HEK293 (cell line): ENCODE data around the gene PBX3.
A peak's percentile ranks its signal among the peaks of the same experiment; 100 is the strongest.

ENCODE experiments used
- CTCF ChIA-PET: fragments of 350-600 bp; formaldehyde crosslinking; extraction: SDS; loops from one replicate; lab custom pipeline; 2021; ENCODE audit warnings: antibody characterized with exemption; lab: Yijun Ruan, JAX
- POLR2A ChIA-PET: fragments of 300-600 bp; formaldehyde crosslinking; extraction: SDS; loops from one replicate; lab custom pipeline; 2020; ENCODE audit warnings: antibody characterized with exemption, inconsistent platforms; lab: Yijun Ruan, JAX
- H3K27ac ChIP-seq: fragments of 200-500 bp; sonication (Bioruptor generic); 2 replicates; pipeline ENCODE4 v1.5.1; 2014; ENCODE audit warnings: low read depth, low read length, control low read depth, inconsistent platforms; ENCODE audit errors: extremely low read depth
- H3K36me3 ChIP-seq, 2 experiments: fragments of 200-500 bp in 1 of 2; sonication (Bioruptor generic) in 1 of 2; 1 replicate in 1 of 2; 2 replicates in 1 of 2; pipeline ENCODE4 v1.5.1; 2014 to 2017; ENCODE audit warnings: inconsistent platforms in 2 of 2, low read length in 2 of 2; ENCODE audit not compliant: control insufficient read depth in 2 of 2, insufficient read depth in 1 of 2
- H3K4me1 ChIP-seq: fragments of 200-500 bp; sonication (Bioruptor generic); 2 replicates; pipeline ENCODE4 v1.5.1; 2014; ENCODE audit warnings: mild to moderate bottlenecking, low read length, inconsistent platforms; ENCODE audit not compliant: control insufficient read depth, insufficient read depth
- H3K4me3 ChIP-seq: 2 replicates; pipeline ENCODE4 v1.5.1; 2011; ENCODE audit warnings: low read depth, mild to moderate bottlenecking, control low read depth, low read length, moderate library complexity
- H3K9me3 ChIP-seq: fragments of 200-500 bp; sonication (Bioruptor generic); 2 replicates; pipeline ENCODE4 v1.5.1; 2014; ENCODE audit warnings: low read depth, low read length, inconsistent platforms; ENCODE audit not compliant: control insufficient read depth, insufficient read depth
- ELK4 ChIP-seq: IDR thresholded peaks from 2 replicates; pipeline ENCODE4 v1.6.1; 2011; ENCODE audit warnings: mild to moderate bottlenecking, low read depth, low read length, borderline replicate concordance
- HIC1 ChIP-seq: fragments of 450-650 bp; formaldehyde crosslinking; IDR thresholded peaks from 2 replicates; pipeline ENCODE4 v1.5.1; 2016; ENCODE audit warnings: missing biosample characterization, missing genetic modification characterization
- SCRT1 ChIP-seq: fragments of 450-650 bp; formaldehyde crosslinking; IDR thresholded peaks from 2 replicates; pipeline ENCODE4 v1.5.1; 2016; ENCODE audit warnings: missing biosample characterization, missing genetic modification characterization, borderline replicate concordance
- WT1 ChIP-seq: fragments of 450-650 bp; formaldehyde crosslinking; IDR thresholded peaks from 2 replicates; pipeline ENCODE4 v1.5.1; 2016; ENCODE audit warnings: missing biosample characterization, missing genetic modification characterization
- ZBTB26 ChIP-seq: fragments of 450-650 bp; formaldehyde crosslinking; optimal IDR thresholded peaks from 2 replicates; pipeline ENCODE3; 2016; ENCODE audit warnings: missing biosample characterization, mild to moderate bottlenecking, missing genetic modification characterization
- ZBTB44 ChIP-seq: fragments of 450-650 bp; IDR thresholded peaks from 2 replicates; pipeline ENCODE4 v1.5.1; 2018; ENCODE audit warnings: missing biosample characterization, mild to moderate bottlenecking, missing genetic modification characterization
- ZBTB49 ChIP-seq: fragments of 450-650 bp; formaldehyde crosslinking; IDR thresholded peaks from 2 replicates; pipeline ENCODE4 v1.5.1; 2016; ENCODE audit warnings: missing biosample characterization, missing genetic modification characterization, low read depth
- ZBTB7A ChIP-seq: fragments of 450-650 bp; formaldehyde crosslinking; IDR thresholded peaks from 2 replicates; pipeline ENCODE4 v1.5.1; 2016; ENCODE audit warnings: low read depth, missing biosample characterization, missing genetic modification characterization
- ZBTB8A ChIP-seq: fragments of 450-650 bp; formaldehyde crosslinking; IDR thresholded peaks from 2 replicates; pipeline ENCODE4 v1.5.1; 2016; ENCODE audit warnings: missing biosample characterization, missing genetic modification characterization
- ZFP37 ChIP-seq: fragments of 450-650 bp; formaldehyde crosslinking; IDR thresholded peaks from 2 replicates; pipeline ENCODE4 v1.5.1; 2016; ENCODE audit warnings: missing biosample characterization, missing genetic modification characterization
- ZNF2 ChIP-seq: fragments of 450-650 bp; formaldehyde crosslinking; IDR thresholded peaks from 2 replicates; pipeline ENCODE4 v1.5.1; 2016; ENCODE audit warnings: missing biosample characterization, missing genetic modification characterization
- ZNF211 ChIP-seq: fragments of 450-650 bp; formaldehyde crosslinking; IDR thresholded peaks from 2 replicates; pipeline ENCODE4 v1.5.1; 2016; ENCODE audit warnings: low read depth, missing biosample characterization, missing genetic modification characterization
- ZNF26 ChIP-seq: fragments of 450-650 bp; formaldehyde crosslinking; IDR thresholded peaks from 2 replicates; pipeline ENCODE4 v1.5.1; 2016; ENCODE audit warnings: missing biosample characterization, missing genetic modification characterization
- ZNF341 ChIP-seq: fragments of 450-650 bp; formaldehyde crosslinking; IDR thresholded peaks from 2 replicates; pipeline ENCODE4; 2016; ENCODE audit warnings: low read depth, missing biosample characterization, missing genetic modification characterization
- ZNF433 ChIP-seq: fragments of 450-650 bp; formaldehyde crosslinking; IDR thresholded peaks from 2 replicates; pipeline ENCODE4 v1.5.1; 2016; ENCODE audit warnings: missing biosample characterization, missing genetic modification characterization, low read depth
- ZNF514 ChIP-seq: fragments of 450-650 bp; formaldehyde crosslinking; IDR thresholded peaks from 2 replicates; pipeline ENCODE4 v1.5.1; 2016; ENCODE audit warnings: missing biosample characterization, missing genetic modification characterization
- ZNF596 ChIP-seq: fragments of 450-650 bp; IDR thresholded peaks from 2 replicates; pipeline ENCODE4 v1.5.0; 2018; ENCODE audit warnings: missing biosample characterization, mild to moderate bottlenecking, missing genetic modification characterization, moderate library complexity
- ZNF600 ChIP-seq: fragments of 450-650 bp; formaldehyde crosslinking; IDR thresholded peaks from 2 replicates; pipeline ENCODE4 v1.5.1; 2016; ENCODE audit warnings: missing biosample characterization, missing genetic modification characterization
- ZNF623 ChIP-seq: fragments of 450-650 bp; formaldehyde crosslinking; IDR thresholded peaks from 2 replicates; pipeline ENCODE4 v1.5.1; 2016; ENCODE audit warnings: missing biosample characterization, missing genetic modification characterization
- ZNF629 ChIP-seq: fragments of 450-650 bp; formaldehyde crosslinking; IDR thresholded peaks from 2 replicates; pipeline ENCODE4 v1.5.1; 2017; ENCODE audit warnings: missing biosample characterization, missing genetic modification characterization
- ZNF658 ChIP-seq: fragments of 450-650 bp; formaldehyde crosslinking; IDR thresholded peaks from 2 replicates; pipeline ENCODE4; 2016; ENCODE audit warnings: missing biosample characterization, missing genetic modification characterization
- ZNF660 ChIP-seq: fragments of 450-650 bp; IDR thresholded peaks from 2 replicates; pipeline ENCODE4 v1.5.1; 2018; ENCODE audit warnings: missing biosample characterization, mild to moderate bottlenecking, missing genetic modification characterization
- ZNF776 ChIP-seq: fragments of 450-650 bp; formaldehyde crosslinking; IDR thresholded peaks from 2 replicates; pipeline ENCODE4 v1.5.0; 2017; ENCODE audit warnings: missing biosample characterization, missing genetic modification characterization, borderline replicate concordance
- ZNF792 ChIP-seq: fragments of 450-650 bp; formaldehyde crosslinking; IDR thresholded peaks from 2 replicates; pipeline ENCODE4 v1.5.1; 2016; ENCODE audit warnings: missing biosample characterization, missing genetic modification characterization
- ZSCAN4 ChIP-seq: fragments of 450-650 bp; formaldehyde crosslinking; IDR thresholded peaks from 2 replicates; pipeline ENCODE4 v1.5.1; 2017; ENCODE audit warnings: missing biosample characterization, missing genetic modification characterization
- ZXDB ChIP-seq: fragments of 450-650 bp; formaldehyde crosslinking; IDR thresholded peaks from 2 replicates; pipeline ENCODE4 v1.5.1; 2016; ENCODE audit warnings: missing biosample characterization, missing genetic modification characterization

The PBX3 gene

GRCh38 chr9:125886365-125886764 lies 139.2 kb downstream of the PBX3 start (continued):
- TF ChIP-seq ZNF596 (0 out of 2 replicates have a peak, but pooled peaks have one; percentile 13), ZXDB (tag by site-specific recombination) (peak; percentile 64), WT1 (peak; percentile 64), ZNF514 (tag by site-specific recombination) (no peak), ZNF623 (tag by site-specific recombination) (no peak)
- TF ChIP-seq, all 188 proteins: peak for 15

- POLR2A ChIA-PET: interaction anchor here (1.0 to 1.2 kb wide), 2 partner anchors 17 to 180 kb away, joined by 3 to 4 read pairs; partner anchors contain the start of gene MAPKAP1
- 0 out of 2 replicates have a peak overlapping the region, but pooled peaks have one; percentile 52 for H3K27ac ChIP-seq
- CTCF ChIA-PET: interaction anchor here (0.6 to 1.2 kb wide), 5 partner anchors 17 to 512 kb away, joined by 3 read pairs; no protein-coding TSS in a partner anchor
- H3K36me3 ChIP-seq: no peaks in the 10 kb centered on the region
- peaks cover 40% of the 10 kb centered on the region for H3K4me1 ChIP-seq
- no peaks in the 10 kb centered on the region for H3K9me3 ChIP-seq
- no peak overlapping the region for H3K4me3 ChIP-seq
- TF ChIP-seq ZBTB49 (tag by site-specific recombination): no peak
- TF ChIP-seq ZNF514 (tag by site-specific recombination): no peak
- peak; percentile 29; the same call in 1 of the 2 replicates for TF ChIP-seq SCRT1
- no peak for TF ChIP-seq ZNF776
- TF ChIP-seq ZBTB8A (tag by site-specific recombination): peak; percentile 54
- TF ChIP-seq ZBTB26 (tag by site-specific recombination): no peak
- 0 out of 2 replicates have a peak, but pooled peaks have one; percentile 47 for TF ChIP-seq ZNF2 (tag by site-specific recombination)
- TF ChIP-seq ZFP37 (tag by site-specific recombination): no peak
- TF ChIP-seq ZNF600 (tag by site-specific recombination): 0 out of 2 replicates have a peak, but pooled peaks have one; percentile 61
- no peak for TF ChIP-seq ZNF433 (tag by site-specific recombination)
- TF ChIP-seq ZBTB7A (tag by site-specific recombination): no peak
- TF ChIP-seq ZNF26: no peak
- TF ChIP-seq ZSCAN4: no peak
- TF ChIP-seq ZNF341 (tag by site-specific recombination): peak; percentile 39; the same call in 1 of the 2 replicates
- TF ChIP-seq ZNF629 (tag by site-specific recombination): peak; percentile 76
- TF ChIP-seq ZNF211 (tag by site-specific recombination): no peak
- no peak for TF ChIP-seq ELK4
- TF ChIP-seq HIC1 (tag by site-specific recombination): peak; percentile 61
- TF ChIP-seq ZNF792 (tag by site-specific recombination): no peak
- TF ChIP-seq ZBTB44 (tag by site-specific recombination): peak; percentile 94
- no peak for TF ChIP-seq ZNF658
- TF ChIP-seq ZNF660: peak; percentile 82
These were observed 140.0 kb downstream of the PBX3 start for GRCh38 chr9:125887172-125887571.
